Glomerular endothelial cell (primary cell): ENCODE measurements around the gene OR51D1. TPM values are rescaled to one million over a fixed set of nuclear protein-coding genes. Genes with fewer than 3 reads are reported as not detected.

Source experiments
- DNase-seq: peaks from one replicate; pipeline ENCODE4 v3.0.0-alpha.2; 2011; ENCODE audit warnings: low read depth, low spot score; ENCODE audit errors: extremely low read depth
- total RNA-seq: library from RNA; depleted of rRNA; stranded (reverse); fragments of >200 nt; gene quantifications from 2 replicates; pipeline ENCODE4 v1.2.3, GENCODE V29; 2015

The OR51D1 gene
- total RNA-seq, 1 donor from 2014 or later = not detected

DNA sequence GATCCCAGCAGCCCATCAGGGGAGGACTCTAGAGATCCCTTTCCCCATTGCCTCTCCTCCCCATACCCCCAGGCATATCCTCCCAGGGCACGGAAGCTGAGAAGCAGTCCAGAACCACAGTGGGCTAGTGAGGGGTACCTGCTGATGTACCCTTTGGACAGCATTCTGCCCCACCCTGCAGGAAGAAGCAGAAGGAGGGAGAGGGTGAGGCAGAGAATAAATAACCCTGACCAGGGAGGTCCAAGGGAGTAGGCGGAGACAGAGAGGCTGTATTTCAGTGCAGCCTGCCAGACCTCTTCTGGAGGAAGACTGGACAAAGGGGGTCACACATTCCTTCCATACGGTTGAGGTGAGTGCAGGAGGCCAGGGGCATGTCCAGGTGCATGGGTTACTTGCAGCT, 6.4 kb downstream of the OR51D1 start, which contains the start of gene OR51E1:
TSS of gene OR51E1 (plus strand) at position 301 of the 400 bp plus-strand sequence. CDS start 8,545 bp downstream, outside the sequence.
- DNase-seq = no peak

DNA sequence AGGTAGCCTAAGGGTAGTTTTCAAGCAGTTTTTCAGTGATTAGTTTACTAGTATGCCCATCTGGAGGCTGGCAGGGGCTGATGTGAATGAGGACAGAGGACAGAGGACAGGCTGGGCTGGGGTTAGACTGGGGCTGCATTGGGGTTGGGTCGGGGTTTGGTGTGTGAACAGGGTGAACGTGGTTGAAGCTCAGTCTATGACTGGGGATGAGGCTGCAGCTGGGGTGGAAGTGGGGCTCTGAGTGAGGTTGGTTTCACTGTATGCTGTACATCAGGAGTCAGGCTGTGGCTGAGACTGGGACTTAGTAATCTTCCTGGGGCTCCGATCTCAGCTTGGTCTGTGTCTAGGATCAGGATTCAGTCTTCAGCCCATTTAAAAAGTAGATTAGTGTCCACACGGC, 7.0 kb downstream of the OR51D1 start:
- no peak for DNase-seq

DNA sequence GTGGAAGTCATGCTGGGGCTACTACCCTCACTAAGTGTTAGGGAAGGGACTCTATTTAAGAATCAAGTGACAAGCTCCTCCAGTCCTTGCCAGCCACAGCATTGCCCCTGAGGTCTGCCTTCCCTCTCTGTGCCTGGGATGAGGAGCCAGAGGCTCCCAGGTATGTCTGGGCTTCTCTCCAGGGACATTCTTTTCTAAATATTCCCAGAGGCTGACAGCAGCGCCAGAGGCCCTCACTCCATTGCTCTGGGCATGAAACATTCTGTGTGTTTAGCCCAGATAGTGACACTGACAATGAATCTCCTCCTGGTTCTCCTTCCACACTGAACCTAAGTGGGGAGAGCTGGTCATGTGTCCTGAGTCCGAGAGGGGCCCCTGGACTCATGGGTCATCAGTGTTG, 8.7 kb downstream of the OR51D1 start:
- no peak for DNase-seq

DNA sequence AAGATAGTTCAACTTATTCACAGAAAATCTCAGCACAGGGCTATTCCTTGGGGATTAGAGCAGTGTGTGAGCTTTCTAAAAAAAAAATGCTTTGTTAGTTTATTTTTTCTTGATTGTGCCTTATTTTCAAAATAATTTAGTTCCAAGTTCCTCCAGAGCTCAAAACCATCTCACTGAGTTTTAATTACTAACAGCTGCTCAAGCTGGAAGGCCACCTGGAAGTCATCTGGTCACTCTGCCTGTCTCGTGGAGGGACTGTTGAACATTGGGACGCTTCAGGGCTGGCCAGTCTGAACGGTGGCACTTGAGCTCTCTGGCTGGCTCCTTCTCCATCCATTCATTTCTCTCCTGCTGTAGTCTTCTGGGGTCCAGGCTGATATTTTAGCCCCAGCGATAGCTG, 10.5 kb downstream of the OR51D1 start:
- no peak for DNase-seq

DNA sequence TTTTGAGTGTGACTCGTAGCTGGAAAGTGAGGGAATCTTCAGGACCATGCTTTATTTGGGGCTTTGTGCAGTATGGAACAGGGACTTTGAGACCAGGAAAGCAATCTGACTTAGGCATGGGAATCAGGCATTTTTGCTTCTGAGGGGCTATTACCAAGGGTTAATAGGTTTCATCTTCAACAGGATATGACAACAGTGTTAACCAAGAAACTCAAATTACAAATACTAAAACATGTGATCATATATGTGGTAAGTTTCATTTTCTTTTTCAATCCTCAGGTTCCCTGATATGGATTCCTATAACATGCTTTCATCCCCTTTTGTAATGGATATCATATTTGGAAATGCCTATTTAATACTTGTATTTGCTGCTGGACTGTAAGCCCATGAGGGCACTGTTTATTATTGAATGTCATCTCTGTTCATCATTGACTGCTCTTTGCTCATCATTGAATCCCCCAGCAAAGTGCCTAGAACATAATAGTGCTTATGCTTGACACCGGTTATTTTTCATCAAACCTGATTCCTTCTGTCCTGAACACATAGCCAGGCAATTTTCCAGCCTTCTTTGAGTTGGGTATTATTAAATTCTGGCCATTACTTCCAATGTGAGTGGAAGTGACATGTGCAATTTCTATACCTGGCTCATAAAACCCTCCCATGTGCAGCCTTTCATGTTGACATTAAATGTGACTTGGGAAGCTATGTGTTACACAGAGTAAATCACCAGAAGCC, 17.5 kb downstream of the OR51D1 start:
- DNase-seq = no peak

- no peak for DNase-seq
Measured at GRCh38 chr11:4658629-4659445, 21.6 kb downstream of the OR51D1 start.

DNA sequence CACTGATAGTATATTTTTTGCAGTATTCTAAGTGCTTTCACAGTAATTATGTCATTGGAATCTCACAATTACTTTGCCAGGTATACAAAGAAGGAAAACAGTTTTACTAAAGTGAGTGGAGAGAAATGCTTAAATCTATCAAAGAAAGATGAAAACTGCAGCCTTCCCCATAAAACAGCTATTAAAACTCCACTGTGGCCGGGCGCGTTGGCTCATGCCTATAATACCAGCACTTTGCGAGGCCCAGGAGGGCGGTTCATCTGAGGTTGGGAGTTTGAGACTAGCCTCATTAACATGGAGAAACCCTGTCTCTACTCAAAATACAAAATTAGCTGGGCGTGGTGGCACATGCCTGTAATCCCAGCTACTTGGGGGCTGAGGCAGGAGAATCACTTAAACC, 25.6 kb downstream of the OR51D1 start:
- no peak for DNase-seq

- DNase-seq = no peak
Measured at GRCh38 chr11:4664183-4664582, 26.9 kb downstream of the OR51D1 start.

DNA sequence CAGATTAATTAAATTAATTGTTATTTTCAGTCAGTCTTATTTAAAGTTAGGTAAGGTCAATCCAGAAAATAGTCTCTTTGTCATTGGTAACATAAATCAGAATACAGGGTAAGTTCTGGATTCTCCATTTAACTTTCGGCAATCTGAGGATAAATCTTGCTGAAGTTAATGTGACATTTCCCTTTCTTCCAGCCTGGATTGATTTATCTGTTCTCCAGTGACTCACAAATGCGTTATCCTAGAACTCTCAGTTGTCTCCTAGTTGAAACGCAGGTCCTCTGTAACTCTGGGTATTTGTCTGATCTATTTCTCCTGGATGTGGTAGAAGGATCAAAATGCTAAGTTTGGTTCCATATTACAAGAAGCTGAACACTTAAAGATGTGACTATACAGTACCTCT, 27.5 kb downstream of the OR51D1 start:
- no peak for DNase-seq

GRCh38 chr11:4665424-4665823, 28.1 kb downstream of the OR51D1 start:
- DNase-seq = no peak

GRCh38 chr11:4671741-4672140, 34.5 kb downstream of the OR51D1 start:
- no peak for DNase-seq

GRCh38 chr11:4672470-4672869, 35.2 kb downstream of the OR51D1 start:
- no peak for DNase-seq

DNA sequence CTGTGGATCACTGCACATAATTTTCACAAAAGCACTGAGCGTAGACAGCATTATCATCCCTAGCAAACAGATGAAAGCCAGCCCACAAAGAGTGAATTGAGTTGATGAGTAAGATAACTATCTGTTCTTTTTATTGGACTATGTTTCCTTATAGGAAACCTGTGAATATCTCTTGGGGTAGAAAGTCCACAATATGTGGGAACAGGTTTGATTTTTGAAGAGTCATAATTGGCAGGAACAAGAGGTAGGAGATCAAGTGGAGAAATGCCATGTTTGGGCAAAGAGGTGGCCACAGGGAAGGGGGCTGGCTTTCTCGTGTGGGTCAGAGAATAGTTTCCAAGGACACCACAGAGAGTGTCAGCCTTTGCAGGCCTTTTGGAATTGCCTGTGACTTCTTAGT, 36.5 kb downstream of the OR51D1 start:
- no peak for DNase-seq

DNA sequence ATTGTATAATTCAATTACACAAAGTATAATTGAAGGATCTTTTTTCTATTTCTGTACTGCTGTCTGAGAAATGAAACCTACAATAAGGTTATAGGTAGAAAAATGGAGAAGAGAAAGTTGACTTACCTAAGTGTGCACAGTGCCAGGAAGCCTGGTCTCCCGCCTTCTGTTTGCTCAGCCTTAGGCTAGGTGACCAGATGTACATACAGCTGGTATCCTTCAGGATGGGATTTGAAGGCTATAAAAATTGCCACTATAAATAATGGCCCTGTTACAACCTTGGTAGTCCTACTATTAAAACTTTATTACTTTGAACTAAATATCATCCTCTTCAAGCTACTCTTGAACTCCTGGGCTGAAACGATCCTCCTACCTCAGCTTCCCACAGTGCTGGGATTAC, 40.7 kb downstream of the OR51D1 start:
- no peak for DNase-seq

GRCh38 chr11:4680341-4680740, 43.1 kb downstream of the OR51D1 start:
- no peak for DNase-seq

DNA sequence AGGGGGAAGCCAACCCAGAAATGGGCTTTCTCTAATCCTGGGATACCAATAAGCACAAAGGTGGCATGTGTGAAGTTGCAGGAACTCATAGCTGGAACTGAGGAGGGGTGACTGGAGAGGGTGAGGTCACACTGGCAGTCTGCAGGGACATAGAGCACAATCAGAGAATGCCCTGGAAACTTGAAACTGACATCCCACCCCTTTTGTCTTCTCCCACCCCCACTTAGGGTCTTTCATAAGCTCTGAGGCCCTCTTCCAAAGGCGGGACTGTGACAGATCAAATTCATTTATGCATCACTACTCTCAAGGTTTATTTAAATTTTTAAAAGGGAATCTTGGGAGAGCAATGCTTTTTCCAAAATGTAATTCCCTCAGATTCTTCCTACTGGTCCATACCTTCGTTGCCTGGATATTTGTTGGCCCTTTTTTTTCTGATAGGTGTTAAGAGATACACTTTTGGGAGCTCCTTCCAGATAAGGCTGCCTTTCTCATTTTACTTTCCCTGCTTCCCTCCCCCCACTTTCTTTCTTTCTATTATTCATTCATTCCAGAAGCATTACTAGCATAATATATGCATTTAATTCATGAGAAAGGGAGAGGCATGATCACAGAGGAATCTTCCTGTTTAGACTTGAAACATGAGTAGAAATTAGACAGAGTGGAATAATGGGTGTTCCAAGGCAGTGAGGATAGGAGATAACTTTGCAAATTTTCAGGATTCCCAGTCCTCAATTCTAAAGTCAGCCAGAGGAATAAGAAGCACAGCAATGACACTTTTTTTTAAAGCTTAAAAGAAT, 45.5 kb downstream of the OR51D1 start:
- DNase-seq = no peak

GRCh38 chr11:4684631-4685285, 47.5 kb downstream of the OR51D1 start:
- DNase-seq = no peak
